Activated CD8-positive, alpha-beta T cell treated with anti-CD3 and anti-CD28 coated beads, Interleukin-2, amount 10 ng/mL, durations not matched to agents 7 days and 5 days (primary cell): Measurements from ENCODE around the gene MYCN. TPM values are rescaled to one million over a fixed set of nuclear protein-coding genes. Genes with fewer than 3 reads are reported as not detected.
A peak's percentile ranks its signal among the peaks of the same experiment; 100 is the strongest.

ENCODE experiments used
- ATAC-seq: fragments of 150-1000 bp; cut with Tn5 transposase; one replicate; pipeline ENCODE4 v1.10.0; 2021; ENCODE audit warnings: moderate library complexity
- CTCF ChIA-PET: fragments of 350-600 bp; sonication (Branson Sonifier 250); formaldehyde crosslinking; loops from one replicate; lab custom pipeline; 2021; ENCODE audit warnings: antibody characterized with exemption; lab: Charles Lee
- POLR2A ChIA-PET: fragments of 350-600 bp; sonication (Branson Sonifier 250); formaldehyde crosslinking; loops from one replicate; lab custom pipeline; 2021; ENCODE audit warnings: antibody characterized with exemption; lab: Charles Lee
- DNase-seq: peaks from one replicate; pipeline ENCODE4 v3.0.0-alpha.2; 2020
- H3K27ac Mint-ChIP-seq: one replicate; pipeline ENCODE4 v1.8.0; 2021; ENCODE audit warnings: mild to moderate bottlenecking, mixed read lengths
- H3K27me3 Mint-ChIP-seq: one replicate; pipeline ENCODE4 v1.8.0; 2021; ENCODE audit warnings: low read depth, mixed read lengths
- H3K36me3 Mint-ChIP-seq: one replicate; pipeline ENCODE4 v1.8.0; 2021; ENCODE audit warnings: low read depth, mixed read lengths
- H3K4me1 Mint-ChIP-seq: one replicate; pipeline ENCODE4 v1.8.0; 2021; ENCODE audit warnings: low read depth, mixed read lengths
- H3K4me3 Mint-ChIP-seq: one replicate; pipeline ENCODE4 v1.8.0; 2021; ENCODE audit warnings: mild to moderate bottlenecking, mixed read lengths
- H3K9me3 Mint-ChIP-seq: one replicate; pipeline ENCODE4 v1.8.0; 2022; ENCODE audit warnings: mixed read lengths; ENCODE audit not compliant: insufficient read depth
- total RNA-seq, 2 experiments: library from RNA; stranded (reverse); gene quantifications; one replicate each; pipeline ENCODE4 v1.2.3, GENCODE V29; 2021

The MYCN gene
- total RNA-seq, 2 experiments from 2014 or later, result not detected

DNA sequence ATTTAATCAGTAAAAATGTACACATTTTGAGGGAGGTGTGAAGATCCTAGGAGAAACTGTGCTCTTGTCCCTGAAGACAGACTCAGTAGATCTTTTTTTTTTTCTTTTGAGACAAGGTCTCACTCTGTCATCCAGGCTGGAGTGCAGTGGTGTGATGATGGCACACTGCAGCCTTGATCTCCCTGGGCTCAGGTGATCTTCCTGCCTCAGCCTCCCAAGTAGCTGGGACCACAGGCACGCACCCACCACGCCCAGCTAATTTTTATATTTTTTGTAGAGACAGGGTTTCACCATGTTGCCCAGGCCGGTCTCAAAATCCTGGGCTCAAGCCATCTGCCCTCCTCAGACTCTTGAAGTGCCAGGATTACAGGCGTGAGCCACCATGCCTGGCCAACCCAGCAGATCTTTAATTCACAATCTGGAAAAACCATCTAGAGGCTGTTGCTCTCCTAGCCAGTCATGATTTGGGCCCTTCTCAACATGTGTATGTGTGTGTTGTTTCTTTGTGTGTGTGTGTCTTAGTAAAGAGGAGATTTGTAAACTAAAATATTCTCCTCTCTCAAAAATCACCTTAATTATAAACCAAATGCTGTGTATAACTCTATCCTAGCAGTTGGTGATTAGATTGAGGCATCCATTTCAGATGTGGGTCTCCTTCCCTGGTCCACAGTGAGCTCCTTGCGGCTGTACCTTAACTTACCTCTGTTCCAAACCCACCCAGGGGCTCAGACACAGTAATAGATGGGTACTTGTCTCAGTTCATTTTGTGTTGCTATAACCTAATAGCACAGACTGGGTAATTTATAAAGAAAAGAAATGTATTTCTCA lies 3.9 kb upstream of the MYCN start:
- Mint-ChIP-seq H3K27me3 (peaks cover 31% of the 10 kb centered on the region), H3K27ac (no peak overlapping the region), H3K4me3 (no peak overlapping the region), H3K36me3 (no peaks in the 10 kb centered on the region), H3K9me3 (no peaks in the 10 kb centered on the region), H3K4me1 (peaks cover 12% of the 10 kb centered on the region)
- DNase-seq (no peak), ATAC-seq (no peak)
- ChIA-PET CTCF (no interaction called here), POLR2A (no interaction called here)

DNA sequence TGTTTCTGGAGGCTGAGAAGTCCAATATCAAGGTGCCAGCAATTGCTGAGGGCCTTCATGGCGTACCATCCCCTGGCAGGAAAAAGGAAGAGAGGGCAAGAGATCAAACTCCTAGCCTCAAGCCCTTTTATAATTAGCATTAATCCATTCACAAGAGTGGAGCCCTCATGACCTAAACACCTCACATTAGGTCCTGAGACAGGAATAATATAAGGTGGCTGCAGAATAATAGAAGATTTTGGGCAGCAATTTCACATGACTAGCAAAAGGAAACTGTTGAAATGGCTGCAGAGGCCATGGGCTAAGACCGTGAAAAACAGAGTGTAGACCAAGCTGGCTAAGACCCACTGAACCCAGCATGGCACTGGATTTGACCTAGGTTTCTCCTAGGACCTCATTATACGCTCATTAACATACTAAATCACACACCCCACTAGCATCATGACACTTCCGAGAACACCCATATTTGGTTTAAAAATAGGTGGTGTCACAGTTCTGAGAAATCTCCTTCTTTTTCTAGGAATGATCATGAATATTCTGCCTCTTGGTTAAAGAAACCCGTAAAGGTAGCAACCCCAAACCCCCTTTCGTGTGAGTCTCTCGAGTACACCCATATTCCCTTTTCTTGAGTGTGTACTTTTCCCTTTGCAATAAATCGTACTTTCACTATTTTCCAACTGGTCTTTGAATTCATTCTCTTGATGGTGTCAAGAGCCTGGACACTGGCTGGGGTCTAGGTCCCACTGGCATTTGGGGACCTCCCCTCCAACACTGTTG lies 3.1 kb upstream of the MYCN start:
- H3K4me3 Mint-ChIP-seq, result no peak overlapping the region
- no peak overlapping the region for H3K27ac Mint-ChIP-seq
- no peak for ATAC-seq
- ChIA-PET CTCF (no interaction called here), POLR2A (no interaction called here)
- H3K9me3 Mint-ChIP-seq, result no peaks in the 10 kb centered on the region
- DNase-seq, result no peak
- no peaks in the 10 kb centered on the region for H3K36me3 Mint-ChIP-seq
- H3K27me3 Mint-ChIP-seq, result peaks cover 31% of the 10 kb centered on the region
- peaks cover 16% of the 10 kb centered on the region for H3K4me1 Mint-ChIP-seq

DNA sequence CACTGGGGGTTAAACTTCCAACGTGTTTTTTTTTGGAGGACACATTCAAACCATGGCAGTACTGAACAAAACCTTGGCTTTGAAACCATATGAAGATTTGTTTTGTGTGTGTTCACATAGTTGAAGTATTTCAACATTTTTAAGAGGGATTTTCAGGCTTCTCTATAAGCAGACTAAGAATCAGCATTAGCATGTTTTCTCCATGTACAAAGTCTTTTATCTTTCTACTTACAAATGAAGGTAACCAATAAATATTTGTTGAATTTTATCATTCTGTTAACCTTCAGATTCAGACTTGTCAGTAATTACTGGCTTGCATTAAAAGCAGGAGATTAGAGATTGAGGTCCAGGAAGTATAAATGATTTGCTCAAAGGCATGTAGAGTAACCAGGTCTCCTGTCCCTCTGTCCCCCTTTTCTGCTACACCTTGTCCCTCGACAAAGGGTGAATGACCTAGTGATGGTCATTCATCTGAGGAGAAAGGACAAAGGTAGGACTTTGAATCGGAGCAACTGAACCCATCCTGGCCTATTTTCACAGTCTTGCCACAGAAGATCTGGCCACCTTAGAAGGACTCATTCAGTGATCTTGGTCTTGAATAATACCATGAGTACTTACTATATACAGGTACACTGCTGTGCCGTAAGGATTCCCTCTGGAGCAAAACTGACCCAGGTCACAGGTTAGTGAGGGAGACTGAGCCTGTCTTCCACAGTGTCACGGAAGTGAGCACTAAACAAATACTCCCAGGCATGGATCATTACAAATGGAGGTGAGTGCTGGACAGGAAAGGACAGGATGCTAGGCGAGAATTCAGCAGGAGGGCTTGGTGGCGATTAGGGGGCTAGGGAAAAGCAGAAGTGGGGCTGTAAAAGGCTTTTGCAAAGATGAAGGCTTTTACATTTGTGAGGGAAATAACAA lies 2.2 kb upstream of the MYCN start:
- Mint-ChIP-seq H3K4me3 (no peak overlapping the region), H3K9me3 (no peaks in the 10 kb centered on the region), H3K36me3 (no peaks in the 10 kb centered on the region), H3K27ac (no peak overlapping the region), H3K27me3 (peaks cover 36% of the 10 kb centered on the region), H3K4me1 (peaks cover 20% of the 10 kb centered on the region)
- ChIA-PET POLR2A (no interaction called here), CTCF (no interaction called here)
- ATAC-seq (no peak), DNase-seq (no peak)

DNA sequence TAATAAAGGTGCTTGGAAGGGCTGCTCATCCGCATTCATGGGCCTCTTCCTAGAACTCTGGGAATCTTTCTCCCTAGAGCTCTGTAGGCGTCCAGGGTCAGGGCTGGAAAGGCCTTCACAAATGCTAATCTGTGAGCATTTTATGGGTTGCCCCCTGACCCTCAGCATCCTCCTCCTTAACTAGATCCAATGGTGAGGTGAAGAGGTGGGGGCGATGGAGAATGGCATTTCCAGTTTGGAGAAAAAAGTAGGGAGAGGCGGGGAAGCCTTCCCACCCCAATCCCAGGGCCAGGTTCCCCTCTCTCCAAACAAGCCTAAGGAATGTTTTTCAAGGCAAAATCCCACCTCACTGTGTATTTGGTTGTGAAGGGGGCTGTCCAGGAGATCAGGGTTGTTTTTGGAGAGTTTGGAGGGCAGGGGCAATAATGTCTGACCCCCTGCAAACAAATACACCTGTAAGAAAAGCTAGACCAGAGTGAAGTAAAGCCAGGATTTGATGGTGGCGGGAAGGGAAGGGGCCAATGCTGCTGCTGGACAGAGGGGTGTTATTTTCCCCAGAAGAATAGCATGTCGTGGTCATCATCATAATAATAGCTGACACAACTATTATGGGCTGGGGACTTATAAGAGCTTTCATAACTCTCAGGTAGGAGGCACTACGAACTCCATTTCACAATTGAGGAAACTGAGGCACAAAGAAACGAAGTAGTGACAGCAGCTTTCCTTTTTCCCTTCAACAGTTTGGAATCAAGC lies 1.4 kb upstream of the MYCN start:
- ChIA-PET CTCF (interaction anchor here (0.9 to 1.8 kb wide), 14 partner anchors 7 to 670 kb away, joined by 3 to 24 read pairs (median 4); no protein-coding TSS in a partner anchor), POLR2A (no interaction called here)
- no peak for ATAC-seq
- Mint-ChIP-seq H3K27me3 (peaks cover 44% of the 10 kb centered on the region), H3K9me3 (no peaks in the 10 kb centered on the region), H3K4me3 (no peak overlapping the region), H3K4me1 (peaks cover 27% of the 10 kb centered on the region), H3K27ac (no peak overlapping the region), H3K36me3 (no peaks in the 10 kb centered on the region)
- no peak for DNase-seq

GRCh38 chr2:15939556-15939853 lies 845 bp upstream of the MYCN start:
- DNase-seq (no peak), ATAC-seq (peak; percentile 80)
- ChIA-PET POLR2A (no interaction called here), CTCF (interaction anchor here (0.8 to 1.8 kb wide), 19 partner anchors 8 to 669 kb away, joined by 3 to 24 read pairs (median 4); no protein-coding TSS in a partner anchor)
- H3K27me3 Mint-ChIP-seq, result peaks cover 46% of the 10 kb centered on the region
- H3K9me3 Mint-ChIP-seq, result no peaks in the 10 kb centered on the region
- H3K36me3 Mint-ChIP-seq, result no peaks in the 10 kb centered on the region
- no peak overlapping the region for H3K4me3 Mint-ChIP-seq
- no peak overlapping the region for H3K27ac Mint-ChIP-seq
- H3K4me1 Mint-ChIP-seq, result peaks cover 29% of the 10 kb centered on the region

- H3K4me1 Mint-ChIP-seq, result peaks cover 29% of the 10 kb centered on the region
- ChIA-PET POLR2A (no interaction called here), CTCF (interaction anchor here (0.9 to 1.8 kb wide), 6 partner anchors 8 to 668 kb away, joined by 3 to 24 read pairs (median 5); no protein-coding TSS in a partner anchor)
- ATAC-seq, result no peak
- H3K27me3 Mint-ChIP-seq, result peaks cover 52% of the 10 kb centered on the region
- peak overlapping the region; percentile 13 for H3K4me3 Mint-ChIP-seq
- H3K36me3 Mint-ChIP-seq, result no peaks in the 10 kb centered on the region
- no peak overlapping the region for H3K27ac Mint-ChIP-seq
- H3K9me3 Mint-ChIP-seq, result no peaks in the 10 kb centered on the region
- DNase-seq, result no peak
These were observed 521 bp downstream of the MYCN start for GRCh38 chr2:15940661-15941480.

GRCh38 chr2:15941481-15941850 lies 1.1 kb downstream of the MYCN start:
- H3K27ac Mint-ChIP-seq, result no peak overlapping the region
- POLR2A ChIA-PET, result interaction anchor here (0.6 kb wide), 1 partner anchor 1173 kb away, joined by 3 read pairs; no protein-coding TSS in a partner anchor
- H3K9me3 Mint-ChIP-seq, result no peaks in the 10 kb centered on the region
- CTCF ChIA-PET, result interaction anchor here (1.7 kb wide), 1 partner anchor 667 kb away, joined by 6 read pairs; no protein-coding TSS in a partner anchor
- no peak for ATAC-seq
- no peak overlapping the region for H3K4me3 Mint-ChIP-seq
- no peaks in the 10 kb centered on the region for H3K36me3 Mint-ChIP-seq
- no peak for DNase-seq
- peaks cover 29% of the 10 kb centered on the region for H3K4me1 Mint-ChIP-seq
- H3K27me3 Mint-ChIP-seq, result peaks cover 51% of the 10 kb centered on the region

DNA sequence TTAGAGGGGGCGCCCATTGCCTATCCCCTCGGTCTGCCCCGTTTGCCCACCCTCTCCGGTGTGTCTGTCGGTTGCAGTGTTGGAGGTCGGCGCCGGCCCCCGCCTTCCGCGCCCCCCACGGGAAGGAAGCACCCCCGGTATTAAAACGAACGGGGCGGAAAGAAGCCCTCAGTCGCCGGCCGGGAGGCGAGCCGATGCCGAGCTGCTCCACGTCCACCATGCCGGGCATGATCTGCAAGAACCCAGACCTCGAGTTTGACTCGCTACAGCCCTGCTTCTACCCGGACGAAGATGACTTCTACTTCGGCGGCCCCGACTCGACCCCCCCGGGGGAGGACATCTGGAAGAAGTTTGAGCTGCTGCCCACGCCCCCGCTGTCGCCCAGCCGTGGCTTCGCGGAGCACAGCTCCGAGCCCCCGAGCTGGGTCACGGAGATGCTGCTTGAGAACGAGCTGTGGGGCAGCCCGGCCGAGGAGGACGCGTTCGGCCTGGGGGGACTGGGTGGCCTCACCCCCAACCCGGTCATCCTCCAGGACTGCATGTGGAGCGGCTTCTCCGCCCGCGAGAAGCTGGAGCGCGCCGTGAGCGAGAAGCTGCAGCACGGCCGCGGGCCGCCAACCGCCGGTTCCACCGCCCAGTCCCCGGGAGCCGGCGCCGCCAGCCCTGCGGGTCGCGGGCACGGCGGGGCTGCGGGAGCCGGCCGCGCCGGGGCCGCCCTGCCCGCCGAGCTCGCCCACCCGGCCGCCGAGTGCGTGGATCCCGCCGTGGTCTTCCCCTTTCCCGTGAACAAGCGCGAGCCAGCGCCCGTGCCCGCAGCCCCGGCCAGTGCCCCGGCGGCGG lies 1.7 kb downstream of the MYCN start:
- POLR2A ChIA-PET, result interaction anchor here (0.6 kb wide), 1 partner anchor 1173 kb away, joined by 3 read pairs; no protein-coding TSS in a partner anchor
- H3K27me3 Mint-ChIP-seq, result peaks cover 49% of the 10 kb centered on the region

GRCh38 chr2:15942711-15943345 lies 2.5 kb downstream of the MYCN start:
- ATAC-seq, result no peak
- no peak overlapping the region for H3K27ac Mint-ChIP-seq
- peaks cover 29% of the 10 kb centered on the region for H3K4me1 Mint-ChIP-seq
- no peak for DNase-seq
- H3K36me3 Mint-ChIP-seq, result no peaks in the 10 kb centered on the region
- ChIA-PET POLR2A (no interaction called here), CTCF (interaction anchor here (1.7 kb wide), 1 partner anchor 666 kb away, joined by 6 read pairs; no protein-coding TSS in a partner anchor)
- peaks cover 43% of the 10 kb centered on the region for H3K27me3 Mint-ChIP-seq
- H3K9me3 Mint-ChIP-seq, result no peaks in the 10 kb centered on the region
- H3K4me3 Mint-ChIP-seq, result no peak overlapping the region

More for the DNA sequence above, 1.7 kb downstream of the MYCN start:
- Mint-ChIP-seq H3K36me3 (no peaks in the 10 kb centered on the region), H3K27ac (no peak overlapping the region), H3K4me1 (peaks cover 29% of the 10 kb centered on the region), H3K9me3 (no peaks in the 10 kb centered on the region), H3K4me3 (no peak overlapping the region)
- DNase-seq, result no peak
- CTCF ChIA-PET, result interaction anchor here (1.7 kb wide), 1 partner anchor 667 kb away, joined by 6 read pairs; no protein-coding TSS in a partner anchor
- ATAC-seq, result no peak
